PC-9 (cell line): ENCODE measurements around the gene EML3. TPM values are rescaled to one million over a fixed set of nuclear protein-coding genes. Genes with fewer than 3 reads are reported as not detected.

ENCODE experiments used
- BruUV-seq: library from RNA; stranded (reverse); fragments of 400-500 nt; replicated peaks from 2 replicates; lab custom pipeline; 2021; lab: Mats Ljungman, UMichigan
- CTCF ChIA-PET: fragments of 300-600 bp; sonication (Branson Sonifier 250); formaldehyde crosslinking; loops from one replicate; lab custom pipeline; 2022; ENCODE audit warnings: antibody characterized with exemption; lab: Charles Lee
- POLR2A ChIA-PET: fragments of 300-600 bp; sonication (Branson Sonifier 250); formaldehyde crosslinking; loops from one replicate; lab custom pipeline; 2022; ENCODE audit warnings: antibody characterized with exemption; ENCODE audit not compliant: unreplicated experiment; lab: Charles Lee
- DNase-seq, 2 experiments: peaks; one replicate each; pipeline versions ENCODE4 v3.0.0 to v3.0.0-alpha.2; 2015 to 2022; ENCODE audit warnings: mixed read lengths in 1 of 2
- H2AFZ ChIP-seq: fragments of 200-600 bp; sonication (generic); 2 replicates; pipeline ENCODE4 v1.8.1; 2017; ENCODE audit warnings: antibody characterized with exemption
- H3F3A ChIP-seq: fragments of 200-600 bp; sonication (generic); 2 replicates; pipeline ENCODE4 v1.8.1; 2017; ENCODE audit warnings: antibody characterized with exemption, mild to moderate bottlenecking, low read depth; ENCODE audit not compliant: insufficient read depth
- H3K27ac ChIP-seq: fragments of 200-600 bp; sonication (generic); 2 replicates; pipeline ENCODE4 v1.6.1; 2016; ENCODE audit warnings: mixed run types
- H3K27me3 ChIP-seq: fragments of 200-600 bp; sonication (generic); 2 replicates; pipeline ENCODE4 v1.6.1; 2016; ENCODE audit warnings: low read depth, mixed run types; ENCODE audit not compliant: insufficient read depth
- H3K36me3 ChIP-seq: fragments of 200-600 bp; sonication (generic); 2 replicates; pipeline ENCODE4 v1.6.1; 2016; ENCODE audit warnings: low read depth, mixed run types
- H3K4me1 ChIP-seq: fragments of 200-600 bp; sonication (generic); replicated peaks from 2 replicates; pipeline ENCODE4 v1.6.1; 2016; ENCODE audit warnings: mixed run types; ENCODE audit not compliant: insufficient read depth
- H3K4me2 ChIP-seq: fragments of 200-600 bp; sonication (generic); 2 replicates; pipeline ENCODE4 v1.6.1; 2017; ENCODE audit warnings: mixed run types
- H3K4me3 ChIP-seq: fragments of 200-600 bp; sonication (generic); 2 replicates; pipeline ENCODE4 v1.6.1; 2016; ENCODE audit warnings: mixed run types
- H3K79me2 ChIP-seq: fragments of 200-600 bp; sonication (generic); 2 replicates; pipeline ENCODE4 v1.6.1; 2017; ENCODE audit warnings: low read depth, mixed run types
- H3K9me2 ChIP-seq: fragments of 200-600 bp; sonication (generic); 2 replicates; pipeline ENCODE4 v1.8.1; 2017; ENCODE audit warnings: mild to moderate bottlenecking; ENCODE audit not compliant: insufficient read depth
- H3K9me3 ChIP-seq: fragments of 200-600 bp; sonication (generic); 2 replicates; pipeline ENCODE4 v1.8.1; 2016; ENCODE audit warnings: low read depth; ENCODE audit not compliant: insufficient read depth
- H4K20me1 ChIP-seq: fragments of 200-600 bp; sonication (generic); 2 replicates; pipeline ENCODE4 v1.8.1; 2017; ENCODE audit not compliant: insufficient read depth
- EZH2 ChIP-seq: fragments of 200-600 bp; sonication (generic); IDR thresholded peaks from 2 replicates; pipeline ENCODE4 v1.8.0; 2017; ENCODE audit warnings: antibody characterized with exemption, low read depth
- intact Hi-C: fragments of 100-400 bp; cut with micrococcal nuclease; formaldehyde crosslinking; loops from one replicate; pipeline ENCODE4 v1.10.0; 2022; ENCODE audit not compliant: unreplicated experiment
- total RNA-seq: library from RNA; stranded (reverse); gene quantifications from 2 replicates; pipeline ENCODE4 v1.2.3, GENCODE V29; 2021
- TF ChIP-seq, protein P1 (sequence below): fragments of 200-600 bp; sonication (generic); conservative IDR thresholded peaks from 2 replicates; pipeline ENCODE4 v1.6.1; 2017; ENCODE audit warnings: mixed run types, antibody characterized with exemption, mild to moderate bottlenecking, moderate library complexity

EML3 gene
- total RNA-seq, 1 experiment from 2014 or later = 84.2 TPM

- peaks cover 36% of the 10 kb centered on the region for H3F3A ChIP-seq
- POLR2A ChIA-PET = interaction anchor here (0.6 to 0.9 kb wide), 4 partner anchors 19 to 141 kb away, joined by 3 to 6 read pairs (median 4); partner anchors contain the start of genes B3GAT3, C11orf98, CSKMT and TUT1
- H3K36me3 ChIP-seq = peaks cover 21% of the 10 kb centered on the region
- CTCF ChIA-PET = interaction anchor here (0.7 to 0.8 kb wide), 2 partner anchors 19 to 82 kb away, joined by 3 to 4 read pairs; partner anchors contain the start of genes C11orf98, CSKMT and HNRNPUL2
- H3K4me3 ChIP-seq = peak overlapping the region; percentile 99
- no peak for TF ChIP-seq EZH2
- TF ChIP-seq, protein P1, sequence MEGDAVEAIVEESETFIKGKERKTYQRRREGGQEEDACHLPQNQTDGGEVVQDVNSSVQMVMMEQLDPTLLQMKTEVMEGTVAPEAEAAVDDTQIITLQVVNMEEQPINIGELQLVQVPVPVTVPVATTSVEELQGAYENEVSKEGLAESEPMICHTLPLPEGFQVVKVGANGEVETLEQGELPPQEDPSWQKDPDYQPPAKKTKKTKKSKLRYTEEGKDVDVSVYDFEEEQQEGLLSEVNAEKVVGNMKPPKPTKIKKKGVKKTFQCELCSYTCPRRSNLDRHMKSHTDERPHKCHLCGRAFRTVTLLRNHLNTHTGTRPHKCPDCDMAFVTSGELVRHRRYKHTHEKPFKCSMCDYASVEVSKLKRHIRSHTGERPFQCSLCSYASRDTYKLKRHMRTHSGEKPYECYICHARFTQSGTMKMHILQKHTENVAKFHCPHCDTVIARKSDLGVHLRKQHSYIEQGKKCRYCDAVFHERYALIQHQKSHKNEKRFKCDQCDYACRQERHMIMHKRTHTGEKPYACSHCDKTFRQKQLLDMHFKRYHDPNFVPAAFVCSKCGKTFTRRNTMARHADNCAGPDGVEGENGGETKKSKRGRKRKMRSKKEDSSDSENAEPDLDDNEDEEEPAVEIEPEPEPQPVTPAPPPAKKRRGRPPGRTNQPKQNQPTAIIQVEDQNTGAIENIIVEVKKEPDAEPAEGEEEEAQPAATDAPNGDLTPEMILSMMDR = no peak
- no peaks in the 10 kb centered on the region for H3K27me3 ChIP-seq
- BruUV-seq = no TSS peak
- H3K9me2 ChIP-seq = no peaks in the 10 kb centered on the region
- H2AFZ ChIP-seq = peak overlapping the region; percentile 79
- peaks cover 61% of the 10 kb centered on the region for H3K79me2 ChIP-seq
- H4K20me1 ChIP-seq = peaks cover 10% of the 10 kb centered on the region; the same call in 1 of the 2 replicates
- H3K4me1 ChIP-seq = peaks cover 15% of the 10 kb centered on the region; the same call in 1 of the 2 replicates
- H3K9me3 ChIP-seq = no peaks in the 10 kb centered on the region
- H3K27ac ChIP-seq = peak overlapping the region; percentile 48; the same call in 1 of the 2 replicates
- peak overlapping the region; percentile 99 for H3K4me2 ChIP-seq
- DNase-seq = no peak
- intact Hi-C loops = loop anchor here (5.0 kb wide), 1 partner anchor 33 kb away; the partner anchor contains the start of genes EML3 and ROM1
These were observed 33.0 kb upstream of the EML3 start for GRCh38 chr11:62645671-62645945.

DNA sequence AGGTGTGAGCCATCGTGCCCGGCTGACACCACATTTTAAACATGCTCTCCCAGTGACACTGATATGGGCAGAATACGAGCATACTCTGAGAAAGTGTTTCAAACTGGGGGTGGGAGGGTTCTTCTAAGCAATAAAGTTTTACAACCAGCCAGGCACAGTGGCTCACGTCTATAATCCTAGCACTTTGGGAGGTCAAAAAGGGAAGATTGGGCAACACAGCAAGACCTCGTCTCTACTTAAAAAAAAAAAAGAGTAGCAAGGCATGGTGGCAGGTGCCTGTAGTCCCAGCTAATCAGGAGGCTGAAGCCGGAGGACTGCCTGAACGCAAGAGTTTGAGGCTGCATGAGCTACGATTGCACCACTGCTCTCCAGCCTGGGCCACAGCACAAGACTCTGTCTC, 31.6 kb upstream of the EML3 start:
- Histone ChIP-seq H4K20me1 (peaks cover 10% of the 10 kb centered on the region; the same call in 1 of the 2 replicates), H3K9me3 (no peaks in the 10 kb centered on the region), H3K4me2 (no peak overlapping the region), H3F3A (peaks cover 36% of the 10 kb centered on the region), H3K9me2 (no peaks in the 10 kb centered on the region), H3K27me3 (no peaks in the 10 kb centered on the region), H3K79me2 (peaks cover 65% of the 10 kb centered on the region), H3K27ac (no peak overlapping the region), H3K36me3 (peaks cover 21% of the 10 kb centered on the region), H3K4me1 (peaks cover 15% of the 10 kb centered on the region; the same call in 1 of the 2 replicates), H2AFZ (no peak overlapping the region), H3K4me3 (no peak overlapping the region)
- BruUV-seq = no TSS peak
- no peak for TF ChIP-seq EZH2
- TF ChIP-seq, protein P1 = no peak
- ChIA-PET POLR2A (interaction anchor here (1.2 kb wide), 1 partner anchor 197 kb away, joined by 3 read pairs; no protein-coding TSS in a partner anchor), CTCF (no interaction called here)
- intact Hi-C loops = no loop called here
- no peak for DNase-seq

- intact Hi-C loops = no loop called here
- Histone ChIP-seq H3K27me3 (no peaks in the 10 kb centered on the region), H3K36me3 (peaks cover 62% of the 10 kb centered on the region), H3F3A (peaks cover 16% of the 10 kb centered on the region; the same call in 1 of the 2 replicates), H3K4me3 (no peak overlapping the region), H3K9me2 (no peaks in the 10 kb centered on the region), H3K9me3 (no peaks in the 10 kb centered on the region), H4K20me1 (peaks cover 4% of the 10 kb centered on the region), H3K79me2 (no peaks in the 10 kb centered on the region), H3K4me1 (no peaks in the 10 kb centered on the region), H2AFZ (no peak overlapping the region), H3K4me2 (no peak overlapping the region), H3K27ac (no peak overlapping the region)
- ChIA-PET CTCF (no interaction called here), POLR2A (no interaction called here)
- no peak for DNase-seq
- BruUV-seq = no TSS peak
- no peak for TF ChIP-seq EZH2
- TF ChIP-seq, protein P1 = no peak
These were observed 19.9 kb upstream of the EML3 start for GRCh38 chr11:62632492-62632891.
